K562 (cell line): ENCODE results near the gene FKRP. TPM values are rescaled to one million over a fixed set of nuclear protein-coding genes. Genes with fewer than 3 reads are reported as not detected.

Experiments
- ARID3B ChIP-seq: fragments of 250-450 bp; sonication (Bioruptor Pico); IDR thresholded peaks from 2 replicates; pipeline ENCODE4 v1.4.0; 2020; ENCODE audit warnings: borderline replicate concordance
- DDX20 ChIP-seq: fragments of 450-650 bp; IDR thresholded peaks from 2 replicates; pipeline ENCODE4 v1.6.1; 2016; ENCODE audit warnings: missing genetic modification characterization, low read depth, mild to moderate bottlenecking, missing compliant biosample characterization, moderate library complexity
- E2F5 ChIP-seq: sonication (generic); formaldehyde crosslinking; IDR thresholded peaks from 2 replicates; pipeline ENCODE4 v1.8.0; 2022; ENCODE audit warnings: mild to moderate bottlenecking, missing genetic modification reagents
- FOXA3 ChIP-seq, 2 experiments: fragments of 450-650 bp in 1 of 2; sonication (generic) in 1 of 2; formaldehyde crosslinking; IDR thresholded peaks in 1 of 2; conservative IDR thresholded peaks in 1 of 2; 2 replicates each; pipeline versions ENCODE4 v1.4.0 to v1.8.0; 2020 to 2022; ENCODE audit warnings: mild to moderate bottlenecking in 2 of 2, missing genetic modification reagents in 1 of 2
- FOXK1 ChIP-seq: sonication (generic); formaldehyde crosslinking; IDR thresholded peaks from 2 replicates; pipeline ENCODE4 v1.8.0; 2022; ENCODE audit warnings: missing genetic modification reagents, mild to moderate bottlenecking, borderline replicate concordance
- FOXP1 ChIP-seq: sonication (generic); formaldehyde crosslinking; IDR thresholded peaks from 2 replicates; pipeline ENCODE4 v1.8.0; 2022; ENCODE audit warnings: mild to moderate bottlenecking, missing genetic modification reagents
- KDM5B ChIP-seq: fragments of 200-600 bp; sonication (generic); IDR thresholded peaks from 2 replicates; pipeline ENCODE4 v1.6.1; 2012; ENCODE audit warnings: low read depth, mild to moderate bottlenecking, moderate library complexity, low read length, control low read depth, inconsistent platforms; ENCODE audit not compliant: insufficient replicate concordance
- MAZ ChIP-seq, 2 experiments: fragments of 450-650 bp in 1 of 2; sonication (generic) in 1 of 2; formaldehyde crosslinking; IDR thresholded peaks in 1 of 2; conservative IDR thresholded peaks in 1 of 2; 2 replicates each; pipeline versions ENCODE4 v1.4.0 to v1.5.0; 2020; ENCODE audit warnings: mild to moderate bottlenecking in 1 of 2, missing genetic modification reagents in 1 of 2
- MBD2 ChIP-seq: sonication (generic); IDR thresholded peaks from 2 replicates; pipeline ENCODE4 v1.6.1; 2016; ENCODE audit warnings: low read depth, borderline replicate concordance
- MED1 ChIP-seq: sonication (generic); formaldehyde crosslinking; IDR thresholded peaks from 2 replicates; pipeline ENCODE4 v1.8.1; 2023; ENCODE audit warnings: missing genetic modification reagents, borderline replicate concordance
- MYC ChIP-seq, 2 experiments: fragments of 250-450 bp in 1 of 2; sonication (Bioruptor Pico) in 1 of 2; IDR thresholded peaks; 2 replicates each; pipeline versions ENCODE4 v1.5.1 to v1.6.1; 2012 to 2021; ENCODE audit warnings: low read depth in 2 of 2, borderline replicate concordance in 1 of 2, improper control_type of control experiment in 1 of 2, low read length in 1 of 2, mild to moderate bottlenecking in 1 of 2, moderate library complexity in 1 of 2
- NFE2 ChIP-seq: IDR thresholded peaks from 2 replicates; pipeline ENCODE4 v1.6.1; 2014; ENCODE audit warnings: antibody characterized with exemption, low read depth
- NR1H2 ChIP-seq: sonication (generic); formaldehyde crosslinking; IDR thresholded peaks from 2 replicates; pipeline ENCODE4 v1.4.0; 2020; ENCODE audit warnings: mild to moderate bottlenecking, missing genetic modification reagents
- PYGO2 ChIP-seq: fragments of 450-650 bp; IDR thresholded peaks from 2 replicates; pipeline ENCODE4 v1.6.1; 2016; ENCODE audit warnings: mild to moderate bottlenecking, missing genetic modification characterization, moderate library complexity, missing compliant biosample characterization
- RFX5 ChIP-seq: IDR thresholded peaks from 2 replicates; pipeline ENCODE4 v1.6.1; 2011; ENCODE audit warnings: low read depth, mild to moderate bottlenecking, improper control_type of control experiment, low read length
- TEAD4 ChIP-seq, 2 experiments: sonication (generic) in 1 of 2; formaldehyde crosslinking in 1 of 2; IDR thresholded peaks; 2 replicates each; pipeline versions ENCODE4 v1.6.1 to v1.8.0; 2012 to 2022; ENCODE audit warnings: borderline replicate concordance in 1 of 2, inconsistent platforms in 1 of 2, low read length in 1 of 2, mild to moderate bottlenecking in 1 of 2, missing genetic modification reagents in 1 of 2
- USF1 ChIP-seq: sonication (generic); formaldehyde crosslinking; IDR thresholded peaks from 2 replicates; pipeline ENCODE4 v1.9.0; 2022; ENCODE audit warnings: mild to moderate bottlenecking, missing genetic modification reagents
- ZBTB17 ChIP-seq: fragments of 450-650 bp; formaldehyde crosslinking; IDR thresholded peaks from 2 replicates; pipeline ENCODE4 v1.4.0; 2020; ENCODE audit warnings: mild to moderate bottlenecking
- ZFP1 ChIP-seq: fragments of 450-650 bp; formaldehyde crosslinking; IDR thresholded peaks from 2 replicates; pipeline ENCODE4 v1.4.0; 2020; ENCODE audit warnings: mild to moderate bottlenecking, mixed read lengths
- ZNF282 ChIP-seq: sonication (generic); formaldehyde crosslinking; IDR thresholded peaks from 2 replicates; pipeline ENCODE4 v1.8.1; 2023; ENCODE audit warnings: missing genetic modification reagents
- ZNF431 ChIP-seq: sonication (generic); formaldehyde crosslinking; IDR thresholded peaks from 2 replicates; pipeline ENCODE4 v1.8.0; 2022; ENCODE audit warnings: mild to moderate bottlenecking, missing genetic modification reagents
- ZNF511 ChIP-seq: sonication (generic); formaldehyde crosslinking; IDR thresholded peaks from 2 replicates; pipeline ENCODE4 v1.8.0; 2022; ENCODE audit warnings: mild to moderate bottlenecking, missing genetic modification reagents
- polyA plus RNA-seq, 8 experiments: library from polyadenylated mRNA; depleted of rRNA in 4 of 8; stranded (reverse) in 5 of 8; unstranded in 3 of 8; fragments of >200 nt; fragmentation: Nextera tagmentation in 2 of 8; fragmentation: Illumina TruSeq in 1 of 8; extraction: Ambion mirVana in 2 of 8; extraction: Trizol in 1 of 8; gene quantifications; 2 replicates each; pipeline versions ENCODE4 v1.2.1 to v1.2.3, GENCODE V29; 2011 to 2014; ENCODE audit warnings: inconsistent platforms in 1 of 8, missing spikeins in 1 of 8
- total RNA-seq, 7 experiments: library from RNA; depleted of rRNA in 6 of 7; stranded (reverse); fragments of >200 nt in 6 of 7; fragmentation: Illumina TruSeq in 2 of 7; extraction: Trizol in 2 of 7; gene quantifications; 2 replicates each; pipeline versions ENCODE4 v1.2.1 to v1.2.3, GENCODE V29; 2011 to 2021; ENCODE audit warnings: low replicate concordance in 1 of 7
- TF ChIP-seq, protein P1 (sequence below): fragments of 450-650 bp; IDR thresholded peaks from 2 replicates; pipeline ENCODE4 v1.6.1; 2016; ENCODE audit warnings: borderline replicate concordance

FKRP gene
- total and polyA plus RNA-seq, 9 of the 15 experiments (the other 6 are each of a cell fraction or from before 2014, with no cell fraction given) = 0.68 to 16.1 (median 6.5) TPM

DNA sequence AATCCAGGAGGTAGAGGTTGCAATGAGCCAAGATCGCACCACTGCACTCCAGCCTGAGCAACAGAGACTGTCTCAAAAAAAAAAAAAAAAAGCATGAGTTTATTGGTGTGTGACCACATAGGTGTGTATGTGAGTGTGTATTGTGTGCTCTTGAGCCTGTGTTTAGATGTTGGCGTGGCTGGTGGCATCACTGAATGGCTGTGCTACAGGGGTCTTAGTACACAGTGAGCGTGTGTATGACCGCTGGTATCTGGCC lies 40.1 kb downstream of the FKRP start (continued):
- TF ChIP-seq FOXK1 (CRISPR knock-in tag) (peak; percentile 76; the same call in 1 of the 2 replicates), E2F5 (CRISPR knock-in tag) (0 out of 2 replicates have a peak, but pooled peaks have one; percentile 15), MBD2 (no peak), NR1H2 (0 out of 2 replicates have a peak, but pooled peaks have one; percentile 30), ZNF431 (CRISPR knock-in tag) (no peak), TEAD4 (IDR thresholded peaks at IDR 0.05; ENCODE audit: low read length) (no peak), TEAD4 (CRISPR knock-in tag; IDR thresholded peaks at IDR 0.05; ENCODE audit: borderline replicate concordance) (0 out of 2 replicates have a peak, but pooled peaks have one; percentile 54), ZFP1 (CRISPR knock-in tag) (no peak), PYGO2 (no peak), RFX5 (no peak), FOXP1 (CRISPR knock-in tag) (no peak), MAZ (CRISPR knock-in tag; conservative IDR thresholded peaks at IDR 0.05 in 1 of 2, IDR thresholded peaks at IDR 0.05 in 1 of 2) (no peak), MYC (IDR thresholded peaks at IDR 0.05; ENCODE audit: low read depth, low read length) (no peak), MYC (CRISPR knock-in tag; IDR thresholded peaks at IDR 0.05; ENCODE audit: borderline replicate concordance, low read depth) (no peak), KDM5B (no peak), ZNF511 (CRISPR knock-in tag) (no peak), ZBTB17 (CRISPR knock-in tag) (no peak), ZNF282 (CRISPR knock-in tag) (0 out of 2 replicates have a peak, but pooled peaks have one; percentile 37), USF1 (peak; percentile 42; the same call in 1 of the 2 replicates), NFE2 (no peak), FOXA3 (CRISPR knock-in tag; conservative IDR thresholded peaks at IDR 0.05 in 1 of 2, IDR thresholded peaks at IDR 0.05 in 1 of 2) (peak in 1 of 2 experiments; percentile 81; a peak in 2 of 4 replicates), MED1 (CRISPR knock-in tag) (no peak), DDX20 (no peak), ARID3B (CRISPR knock-in tag) (no peak)
- TF ChIP-seq, protein P1, sequence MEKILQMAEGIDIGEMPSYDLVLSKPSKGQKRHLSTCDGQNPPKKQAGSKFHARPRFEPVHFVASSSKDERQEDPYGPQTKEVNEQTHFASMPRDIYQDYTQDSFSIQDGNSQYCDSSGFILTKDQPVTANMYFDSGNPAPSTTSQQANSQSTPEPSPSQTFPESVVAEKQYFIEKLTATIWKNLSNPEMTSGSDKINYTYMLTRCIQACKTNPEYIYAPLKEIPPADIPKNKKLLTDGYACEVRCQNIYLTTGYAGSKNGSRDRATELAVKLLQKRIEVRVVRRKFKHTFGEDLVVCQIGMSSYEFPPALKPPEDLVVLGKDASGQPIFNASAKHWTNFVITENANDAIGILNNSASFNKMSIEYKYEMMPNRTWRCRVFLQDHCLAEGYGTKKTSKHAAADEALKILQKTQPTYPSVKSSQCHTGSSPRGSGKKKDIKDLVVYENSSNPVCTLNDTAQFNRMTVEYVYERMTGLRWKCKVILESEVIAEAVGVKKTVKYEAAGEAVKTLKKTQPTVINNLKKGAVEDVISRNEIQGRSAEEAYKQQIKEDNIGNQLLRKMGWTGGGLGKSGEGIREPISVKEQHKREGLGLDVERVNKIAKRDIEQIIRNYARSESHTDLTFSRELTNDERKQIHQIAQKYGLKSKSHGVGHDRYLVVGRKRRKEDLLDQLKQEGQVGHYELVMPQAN = no peak
